Chondrocyte (in vitro differentiated cells): ENCODE data around the gene OPRL1. TPM values are rescaled to one million over a fixed set of nuclear protein-coding genes. Genes with fewer than 3 reads are reported as not detected.

ENCODE experiments used
- DNase-seq: peaks from one replicate; pipeline ENCODE4 v3.0.0; 2021; ENCODE audit warnings: mixed read lengths, low spot score
- H3K27ac Mint-ChIP-seq: one replicate; pipeline ENCODE4 v1.8.0; 2021; ENCODE audit warnings: mild to moderate bottlenecking, moderate library complexity, mixed read lengths; ENCODE audit not compliant: unreplicated experiment
- H3K27me3 Mint-ChIP-seq: 2 replicates; pipeline ENCODE4 v1.8.0; 2021; ENCODE audit warnings: low read depth, mixed read lengths
- H3K36me3 Mint-ChIP-seq: 2 replicates; pipeline ENCODE4 v1.8.0; 2021; ENCODE audit warnings: low read depth, mixed read lengths
- H3K4me1 Mint-ChIP-seq: 2 replicates; pipeline ENCODE4 v1.8.0; 2021; ENCODE audit warnings: low read depth, mild to moderate bottlenecking, mixed read lengths
- H3K4me3 Mint-ChIP-seq: one replicate; pipeline ENCODE4 v1.8.0; 2021; ENCODE audit warnings: mild to moderate bottlenecking, moderate library complexity, mixed read lengths; ENCODE audit not compliant: unreplicated experiment
- H3K9me3 Mint-ChIP-seq: 2 replicates; pipeline ENCODE4 v1.8.0; 2021; ENCODE audit warnings: low read depth, mixed read lengths
- total RNA-seq: library from RNA; stranded (reverse); gene quantifications from 3 replicates; pipeline ENCODE4 v1.2.1, GENCODE V29; 2021
- TF ChIP-seq, protein P1 (sequence below): fragments of 200-600 bp; sonication (generic); IDR thresholded peaks from 2 replicates; pipeline ENCODE4 v1.5.0; 2021; ENCODE audit warnings: antibody characterized with exemption, mild to moderate bottlenecking, moderate library complexity

The OPRL1 gene
- total RNA-seq, 1 donor from 2014 or later = 3.2 TPM

DNA sequence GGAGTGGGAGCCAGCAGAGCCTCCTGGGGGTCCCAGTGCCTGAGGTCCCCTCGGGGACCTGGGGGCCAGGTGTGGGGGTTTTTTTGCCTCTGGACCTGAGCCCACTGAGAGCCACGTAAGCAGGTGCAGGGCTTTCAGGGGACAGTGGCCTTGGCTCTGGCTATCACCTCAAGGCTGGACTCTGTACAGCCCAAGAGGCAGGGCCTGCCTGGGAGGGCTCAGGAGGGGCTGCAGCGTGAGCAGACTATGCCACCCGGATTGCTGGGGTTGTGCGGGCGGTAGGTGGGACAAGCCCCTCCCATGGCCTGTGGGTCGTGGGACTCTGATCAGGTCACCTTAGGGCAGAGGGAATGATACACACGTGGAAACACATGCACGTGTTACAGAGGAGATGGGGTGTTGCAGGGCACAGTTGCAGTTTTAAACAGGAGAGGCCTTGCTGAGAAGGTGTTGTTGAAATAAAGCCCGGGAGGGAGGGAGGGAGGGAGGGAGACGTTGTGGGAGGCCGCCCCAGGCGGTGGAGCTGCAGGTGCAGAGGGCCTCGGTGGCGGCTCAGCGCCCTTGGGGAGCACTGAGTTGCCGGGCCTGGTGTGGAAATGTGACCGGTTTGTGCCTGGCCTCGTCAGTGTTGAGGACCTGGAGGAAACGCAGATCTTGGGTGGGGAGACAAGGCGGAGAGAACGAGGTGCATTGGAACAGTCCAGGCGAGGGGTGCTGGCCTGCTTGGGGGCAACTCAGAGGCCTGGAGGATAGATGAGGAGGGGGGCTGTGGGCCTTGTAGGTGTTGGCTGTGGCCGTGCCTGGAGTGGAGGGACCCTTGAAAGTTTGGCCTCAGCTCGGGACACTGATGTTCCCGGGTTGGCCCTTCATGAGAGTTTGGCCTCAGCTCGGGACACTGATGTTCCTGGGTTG lies 14.6 kb upstream of the OPRL1 start:
- TF ChIP-seq, protein P1, sequence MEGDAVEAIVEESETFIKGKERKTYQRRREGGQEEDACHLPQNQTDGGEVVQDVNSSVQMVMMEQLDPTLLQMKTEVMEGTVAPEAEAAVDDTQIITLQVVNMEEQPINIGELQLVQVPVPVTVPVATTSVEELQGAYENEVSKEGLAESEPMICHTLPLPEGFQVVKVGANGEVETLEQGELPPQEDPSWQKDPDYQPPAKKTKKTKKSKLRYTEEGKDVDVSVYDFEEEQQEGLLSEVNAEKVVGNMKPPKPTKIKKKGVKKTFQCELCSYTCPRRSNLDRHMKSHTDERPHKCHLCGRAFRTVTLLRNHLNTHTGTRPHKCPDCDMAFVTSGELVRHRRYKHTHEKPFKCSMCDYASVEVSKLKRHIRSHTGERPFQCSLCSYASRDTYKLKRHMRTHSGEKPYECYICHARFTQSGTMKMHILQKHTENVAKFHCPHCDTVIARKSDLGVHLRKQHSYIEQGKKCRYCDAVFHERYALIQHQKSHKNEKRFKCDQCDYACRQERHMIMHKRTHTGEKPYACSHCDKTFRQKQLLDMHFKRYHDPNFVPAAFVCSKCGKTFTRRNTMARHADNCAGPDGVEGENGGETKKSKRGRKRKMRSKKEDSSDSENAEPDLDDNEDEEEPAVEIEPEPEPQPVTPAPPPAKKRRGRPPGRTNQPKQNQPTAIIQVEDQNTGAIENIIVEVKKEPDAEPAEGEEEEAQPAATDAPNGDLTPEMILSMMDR = no peak
- Mint-ChIP-seq H3K36me3 (peaks cover 2% of the 10 kb centered on the region), H3K4me1 (peaks cover 30% of the 10 kb centered on the region), H3K27ac (peak overlapping the region; percentile 22), H3K27me3 (no peaks in the 10 kb centered on the region), H3K4me3 (no peak overlapping the region), H3K9me3 (no peaks in the 10 kb centered on the region)
- no peak for DNase-seq

DNA sequence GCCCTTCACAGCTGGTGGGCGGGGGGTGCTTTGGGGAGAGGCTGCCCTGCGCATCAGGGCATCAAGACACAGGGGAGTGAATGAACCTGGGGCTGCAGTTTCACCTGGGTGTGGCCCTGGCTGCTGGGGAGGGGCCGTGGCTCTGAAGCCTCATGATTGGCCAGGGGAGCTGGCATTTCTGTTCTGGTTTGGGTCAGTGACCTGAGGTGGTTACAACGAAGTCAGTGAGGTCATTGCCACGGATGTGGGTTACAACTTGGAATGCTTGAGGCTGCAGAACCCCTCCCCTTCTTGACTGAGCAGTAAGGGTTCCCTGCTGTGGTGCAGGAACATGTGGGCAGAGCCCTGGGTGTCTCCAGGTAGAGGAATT lies 13.9 kb upstream of the OPRL1 start:
- TF ChIP-seq, protein P1 = no peak
- Mint-ChIP-seq H3K27me3 (no peaks in the 10 kb centered on the region), H3K36me3 (peaks cover 2% of the 10 kb centered on the region), H3K27ac (no peak overlapping the region), H3K4me1 (peaks cover 30% of the 10 kb centered on the region), H3K4me3 (no peak overlapping the region), H3K9me3 (no peaks in the 10 kb centered on the region)
- no peak for DNase-seq

DNA sequence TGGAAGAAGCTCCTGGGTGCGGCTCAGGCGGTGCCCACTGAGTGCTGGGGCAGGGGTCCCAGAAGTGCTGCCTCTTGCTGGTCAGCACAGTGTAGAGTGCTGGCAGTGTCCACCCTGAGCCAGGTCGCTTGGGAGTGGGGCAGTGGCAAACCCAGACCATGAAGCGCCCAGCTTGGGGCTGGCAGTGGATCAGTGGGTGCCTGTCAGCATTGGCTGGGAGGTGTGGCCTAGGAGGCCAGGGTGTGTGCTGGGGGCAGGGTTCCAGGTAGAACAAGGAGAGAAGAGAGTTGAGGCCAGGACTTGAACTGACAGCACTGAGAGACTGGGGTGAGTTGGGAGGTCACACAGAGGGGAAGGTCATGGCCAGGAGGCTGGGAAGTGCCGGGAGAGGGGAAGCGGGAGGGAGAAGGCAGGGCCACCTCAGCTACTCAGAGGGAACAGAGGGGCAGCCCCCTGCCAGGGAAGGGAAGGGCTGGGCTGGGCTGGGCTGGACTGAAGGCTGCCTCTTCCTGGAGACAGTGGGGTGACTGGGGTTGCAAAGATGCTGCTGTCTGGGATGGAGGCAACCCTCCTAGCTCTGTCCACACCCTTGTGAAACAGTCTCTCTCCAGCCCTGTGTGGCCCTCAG lies 12.8 kb upstream of the OPRL1 start:
- TF ChIP-seq, protein P1 = no peak
- H3K4me3 Mint-ChIP-seq = no peak overlapping the region
- no peak overlapping the region for H3K27ac Mint-ChIP-seq
- H3K36me3 Mint-ChIP-seq = peaks cover 2% of the 10 kb centered on the region
- no peak for DNase-seq
- no peaks in the 10 kb centered on the region for H3K9me3 Mint-ChIP-seq
- H3K4me1 Mint-ChIP-seq = peaks cover 28% of the 10 kb centered on the region
- no peaks in the 10 kb centered on the region for H3K27me3 Mint-ChIP-seq

DNA sequence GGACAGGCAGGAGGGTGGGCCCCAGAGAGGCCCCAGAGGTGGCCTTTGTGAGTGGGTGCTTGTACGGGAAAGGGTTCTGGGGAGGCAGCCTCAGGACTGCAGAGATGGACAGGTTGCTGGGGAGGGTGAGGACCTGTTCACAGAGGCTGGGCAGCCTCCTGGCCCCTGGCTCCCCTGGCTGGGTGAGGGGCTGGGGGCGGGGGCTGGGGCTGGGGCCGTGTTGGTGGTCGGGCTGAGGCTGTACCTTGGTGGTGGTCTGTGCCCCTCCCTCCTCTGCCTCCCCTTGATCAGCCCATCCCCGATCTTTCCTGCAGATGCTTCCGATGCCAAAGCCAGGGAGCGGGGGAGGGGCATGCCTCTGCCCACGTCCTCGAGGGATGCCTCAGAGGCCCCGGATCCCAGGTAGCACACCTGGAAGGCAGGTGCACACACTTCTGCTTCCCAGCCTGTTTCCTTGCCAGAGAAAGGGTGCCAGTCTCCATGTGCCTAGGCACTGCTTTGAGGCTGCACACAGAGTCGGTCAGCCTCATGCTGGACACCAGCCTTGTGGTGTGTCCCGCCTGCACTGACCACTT lies 12.1 kb upstream of the OPRL1 start:
- peaks cover 24% of the 10 kb centered on the region for H3K4me1 Mint-ChIP-seq
- H3K36me3 Mint-ChIP-seq = peaks cover 2% of the 10 kb centered on the region
- DNase-seq = no peak
- TF ChIP-seq, protein P1 = no peak
- no peaks in the 10 kb centered on the region for H3K9me3 Mint-ChIP-seq
- no peaks in the 10 kb centered on the region for H3K27me3 Mint-ChIP-seq
- no peak overlapping the region for H3K4me3 Mint-ChIP-seq
- no peak overlapping the region for H3K27ac Mint-ChIP-seq
